G401 (cell line): ENCODE measurements around the gene SECTM1. TPM values are rescaled to one million over a fixed set of nuclear protein-coding genes. Genes with fewer than 3 reads are reported as not detected.
A peak's percentile ranks its signal among the peaks of the same experiment; 100 is the strongest.

Experiments
- DNase-seq: peaks from one replicate; pipeline ENCODE4 v3.0.0-alpha.2; 2015; ENCODE audit warnings: low spot score
- in situ Hi-C: cut with HindIII; loops from 2 replicates; pipeline ENCODE4 v1.10.0; 2016; ENCODE audit warnings: low sequenced_read_pairs, mixed read lengths
- total RNA-seq: library from RNA; depleted of rRNA; stranded (reverse); fragments of >200 nt; shearing (Covaris generic); gene quantifications from 2 replicates; pipeline ENCODE4 v1.2.3, GENCODE V29; 2014

The SECTM1 gene
- total RNA-seq, 1 experiment from 2014 or later, result 3.1 TPM

DNA sequence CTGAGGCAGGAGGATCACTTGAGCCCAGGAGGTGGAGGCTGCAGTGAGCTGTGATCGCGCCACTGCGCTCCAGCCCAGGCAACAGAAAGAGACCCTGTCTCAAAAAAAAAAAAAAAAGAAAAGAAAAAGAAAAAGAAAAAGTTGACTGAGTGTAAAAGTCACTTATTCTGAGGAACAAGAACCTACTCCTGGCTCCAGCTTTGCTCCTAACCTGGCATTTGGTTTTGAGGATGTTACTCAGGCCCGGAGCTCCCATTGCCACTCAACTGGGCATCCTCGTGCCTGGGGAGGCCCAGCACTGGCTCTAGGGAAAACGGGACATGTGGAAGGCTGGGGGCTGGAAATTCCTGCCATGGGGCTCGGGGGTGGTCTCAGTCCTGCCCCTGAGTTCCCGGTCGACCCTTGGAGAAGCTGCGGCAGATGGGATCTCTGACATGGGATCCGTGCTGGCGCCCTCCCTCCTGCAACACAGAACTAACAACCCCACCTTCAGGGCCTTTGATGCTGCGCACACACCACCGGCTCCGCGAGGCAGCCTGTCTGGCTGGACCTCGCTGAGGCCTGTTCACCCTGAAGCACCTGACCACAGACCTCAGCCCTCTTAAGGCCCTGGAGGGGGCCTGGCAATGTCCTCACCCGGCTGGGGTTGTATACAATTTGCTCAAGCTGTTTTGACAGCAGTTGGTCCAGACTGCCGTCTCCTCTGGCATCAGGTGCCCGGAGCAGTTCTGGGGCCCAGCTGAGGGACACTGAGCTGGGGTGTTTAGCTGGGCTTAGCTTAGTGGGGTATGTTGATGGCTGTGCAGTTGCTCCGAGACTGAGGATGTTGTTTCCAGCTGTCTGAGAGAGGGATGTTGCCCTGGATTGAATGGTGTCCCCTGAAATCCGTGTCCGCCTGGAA is 28.5 kb downstream of the SECTM1 start:
- in situ Hi-C loops, result no loop called here
- no peak for DNase-seq

DNA sequence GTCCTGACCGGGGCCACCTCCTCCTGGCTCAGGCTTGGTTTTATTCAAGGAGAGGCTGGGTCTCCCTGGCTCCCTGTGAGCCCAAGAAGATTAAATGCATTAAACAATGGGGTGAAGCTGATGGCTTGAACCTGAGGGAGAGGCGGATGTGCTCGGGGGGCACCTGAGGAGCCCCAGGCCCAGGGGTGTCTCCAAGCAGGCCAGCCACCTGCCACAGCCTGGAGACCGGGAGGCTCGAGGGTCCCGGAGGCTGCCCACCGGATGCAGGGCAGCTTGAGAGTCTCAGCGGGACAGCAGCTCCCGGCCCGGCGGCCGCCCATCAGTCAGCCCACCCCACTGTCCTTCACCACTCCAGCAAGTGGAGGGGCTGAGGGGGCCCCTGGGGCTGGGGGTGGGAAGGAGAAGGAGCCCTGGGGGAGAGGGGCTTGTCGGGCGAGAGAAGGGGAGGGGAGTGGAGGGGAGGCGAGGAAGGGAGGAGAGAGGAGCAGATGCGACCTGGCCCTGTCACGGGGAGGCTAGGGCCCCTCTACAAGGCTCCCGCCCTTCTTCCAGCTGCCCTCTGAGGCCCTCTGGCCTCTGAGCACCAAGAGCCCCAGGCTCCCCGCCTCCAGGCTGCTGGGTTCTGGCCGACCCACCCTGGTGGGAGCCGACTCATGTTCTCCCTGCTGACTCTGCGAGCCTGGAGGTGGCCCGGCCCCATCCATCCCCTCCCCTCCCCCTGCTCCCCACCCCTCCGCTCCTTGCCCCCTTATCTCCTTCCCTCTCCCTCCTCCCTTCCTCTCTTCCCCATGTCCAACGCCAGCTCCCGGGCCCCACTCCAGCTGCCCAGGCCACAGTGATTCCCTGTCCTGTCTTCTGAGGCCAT is 29.4 kb downstream of the SECTM1 start:
- in situ Hi-C loops, result no loop called here
- no peak for DNase-seq

DNA sequence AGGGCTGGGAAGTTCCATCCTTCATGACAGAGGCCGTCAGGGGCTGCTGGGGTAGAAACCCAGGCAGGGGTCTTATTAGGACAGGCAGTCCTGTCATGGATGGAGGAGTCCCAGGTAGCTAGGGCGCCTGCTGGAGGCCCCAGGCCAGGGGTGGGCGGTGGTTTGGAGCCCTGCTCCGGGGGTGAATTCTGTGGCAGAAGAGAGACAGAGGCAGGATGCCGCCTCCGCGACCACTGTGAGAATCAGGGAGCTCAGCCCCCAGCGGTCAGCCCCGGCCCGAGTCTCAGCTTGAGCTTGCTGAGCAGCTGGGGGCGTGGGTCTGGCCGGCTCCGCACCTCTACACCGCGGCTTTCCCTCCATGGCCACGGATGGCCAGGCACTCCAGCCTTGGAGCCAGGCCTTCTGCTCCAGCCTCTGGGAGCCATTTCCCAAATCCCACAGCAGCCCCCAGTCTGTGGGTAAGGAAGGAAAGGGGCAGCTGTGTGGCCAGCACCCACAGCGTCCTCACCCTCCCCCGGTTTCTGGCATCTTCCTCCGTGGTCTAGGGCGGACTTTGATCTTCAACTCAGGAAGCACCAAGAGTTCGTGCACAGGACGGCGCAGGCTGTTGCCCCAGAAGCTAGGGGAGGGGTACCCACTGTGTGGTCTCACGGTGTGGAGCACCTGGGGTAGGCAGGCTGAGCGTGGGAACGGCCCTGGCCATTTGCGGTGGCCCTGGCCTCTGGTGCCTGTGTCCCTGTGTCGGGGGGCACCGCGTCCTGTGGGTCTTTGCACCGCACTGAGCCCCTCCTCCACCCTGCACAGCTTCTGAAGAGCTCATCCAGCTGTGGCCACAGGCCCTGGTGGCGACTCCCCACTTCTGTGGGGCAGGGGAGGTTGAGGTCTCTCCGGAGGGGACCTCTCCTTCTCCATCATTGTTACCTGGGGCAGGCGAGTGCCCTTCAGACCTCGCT is 30.3 kb downstream of the SECTM1 start:
- in situ Hi-C loops, result no loop called here
- no peak for DNase-seq

DNA sequence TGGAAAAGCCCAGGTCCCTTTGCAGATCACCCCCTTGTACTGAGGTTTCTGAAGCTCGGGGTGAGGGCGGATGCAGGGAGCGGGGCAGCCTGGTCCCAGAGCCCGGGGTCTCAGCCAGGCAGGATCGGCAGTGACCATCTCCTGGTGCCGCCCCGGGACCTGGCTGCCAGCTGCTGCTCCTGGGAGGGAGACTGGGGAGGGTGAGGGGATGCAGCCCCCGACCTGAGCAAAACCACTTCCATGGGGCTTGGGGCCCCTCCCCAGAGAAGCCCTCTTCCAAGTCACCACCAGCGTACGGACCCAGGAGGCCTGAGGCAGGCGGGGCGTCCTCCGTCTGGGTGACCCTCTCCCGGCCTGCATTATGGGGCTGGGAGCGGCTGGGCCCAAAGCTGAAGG is 31.0 kb downstream of the SECTM1 start:
- no peak for DNase-seq
- in situ Hi-C loops, result no loop called here

DNA sequence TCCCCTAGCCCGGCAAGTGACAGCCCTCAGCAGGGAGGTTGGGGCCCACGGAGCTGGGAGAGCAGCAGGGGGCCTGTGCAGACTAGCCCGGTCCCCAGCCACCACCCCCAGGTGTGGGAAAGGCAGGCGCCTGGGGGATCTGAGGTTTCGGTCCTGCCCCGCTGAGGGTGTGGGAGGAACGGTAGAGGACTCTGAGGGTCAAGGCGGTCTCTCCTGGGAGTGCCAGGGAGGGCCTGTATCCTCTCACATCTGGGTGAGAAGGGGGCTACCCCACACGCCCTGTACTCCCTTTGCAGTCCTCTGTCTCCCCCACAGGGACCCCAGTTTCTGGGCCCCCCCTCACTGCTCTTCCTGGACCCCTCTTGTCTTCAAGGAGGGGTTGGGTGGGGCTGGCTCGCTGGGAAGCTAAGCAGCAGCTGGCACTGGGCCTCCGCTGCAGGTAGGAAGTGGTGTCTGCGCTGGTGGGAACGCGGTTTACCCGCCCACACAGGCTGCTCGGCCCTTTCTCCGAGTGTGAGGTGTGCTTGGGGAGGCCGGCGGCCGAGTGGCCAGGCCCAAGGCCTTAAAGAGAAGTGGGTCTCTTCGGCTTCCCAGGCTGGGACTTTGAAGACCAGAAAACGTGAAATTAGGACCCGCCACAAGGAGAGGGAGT is 31.5 kb downstream of the SECTM1 start:
- in situ Hi-C loops, result no loop called here

DNA sequence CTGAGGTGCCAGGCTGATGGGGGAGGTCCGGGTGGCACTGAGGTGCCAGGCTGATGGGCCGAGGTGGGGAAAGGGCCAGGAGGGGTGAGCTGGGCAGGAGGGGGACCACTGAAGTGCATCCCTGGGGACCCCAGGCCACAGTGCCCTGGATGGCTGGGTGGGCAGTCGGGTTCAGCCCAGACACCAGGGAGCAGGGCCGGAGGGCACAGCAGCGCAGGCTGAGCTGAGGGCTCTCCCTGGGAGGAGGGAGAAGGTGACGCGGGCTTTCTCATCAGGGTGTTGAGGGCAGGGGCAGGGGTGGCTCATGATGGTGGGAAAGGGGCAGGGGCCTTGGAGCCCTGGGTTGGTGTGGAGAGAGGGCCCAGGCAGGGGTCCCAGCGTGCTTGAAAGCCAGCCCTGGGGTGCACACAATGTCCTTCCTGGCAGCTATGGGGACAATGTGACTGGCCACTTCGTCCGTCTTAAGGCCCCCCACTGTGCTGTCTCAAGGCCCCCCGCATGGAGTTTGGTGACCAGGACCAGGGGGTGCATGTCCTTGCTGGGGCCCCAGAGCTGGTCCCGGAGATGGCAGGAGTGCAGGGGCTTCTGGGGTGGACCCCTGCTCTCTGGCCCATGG is 32.2 kb downstream of the SECTM1 start:
- in situ Hi-C loops, result no loop called here

More for the DNA sequence above, 31.5 kb downstream of the SECTM1 start:
- DNase-seq, result no peak

DNA sequence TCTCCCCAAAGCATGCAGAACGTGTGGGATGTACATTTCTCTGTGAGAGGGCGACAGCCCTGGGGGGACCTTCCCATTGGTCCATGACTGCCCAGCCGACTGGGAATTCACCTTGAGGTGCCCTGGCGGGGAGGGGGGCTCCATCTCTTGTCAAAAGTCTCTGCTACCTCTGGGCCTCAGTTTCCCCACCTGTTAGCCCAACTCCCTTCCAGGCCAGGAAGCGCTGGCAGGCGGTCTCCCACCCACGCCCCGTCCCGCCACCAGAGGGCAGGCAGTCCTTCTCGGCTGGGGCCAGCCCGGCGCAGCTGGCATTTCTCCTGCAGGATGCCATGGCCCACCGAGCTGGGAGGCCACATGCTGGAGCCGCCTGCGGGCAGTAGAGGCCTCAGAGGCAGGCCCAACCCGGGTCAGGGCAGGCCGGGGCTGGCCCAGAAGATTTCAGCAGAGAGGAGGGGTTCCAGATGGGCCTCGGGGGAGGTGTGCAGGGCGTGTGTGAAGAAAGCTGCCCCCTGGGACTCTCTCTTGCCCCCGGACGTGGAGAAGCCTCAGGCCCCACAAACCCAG is 32.8 kb downstream of the SECTM1 start:
- DNase-seq, result peak; percentile 29
- in situ Hi-C loops, result no loop called here

More for the DNA sequence above, 32.2 kb downstream of the SECTM1 start:
- DNase-seq, result no peak

DNA sequence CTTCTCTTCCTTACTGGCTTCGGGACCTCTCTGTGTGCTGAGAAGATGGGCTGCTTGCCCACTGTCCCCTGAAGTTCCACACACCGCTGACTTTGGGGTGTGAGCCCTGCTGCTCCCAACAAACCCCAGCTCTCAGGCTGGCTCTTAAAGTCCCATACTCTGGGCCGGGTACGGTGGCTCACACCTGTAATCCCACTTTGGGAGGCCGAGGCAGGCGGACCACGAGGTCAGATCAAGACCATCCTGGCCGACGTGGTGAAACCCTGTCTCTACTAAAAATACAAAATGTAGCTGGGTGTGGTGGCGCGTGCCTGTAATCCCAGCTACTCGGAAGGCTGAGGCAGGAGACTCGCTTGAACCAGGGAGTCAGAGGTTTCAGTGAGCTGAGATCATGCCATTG is 33.3 kb downstream of the SECTM1 start:
- in situ Hi-C loops, result no loop called here

DNA sequence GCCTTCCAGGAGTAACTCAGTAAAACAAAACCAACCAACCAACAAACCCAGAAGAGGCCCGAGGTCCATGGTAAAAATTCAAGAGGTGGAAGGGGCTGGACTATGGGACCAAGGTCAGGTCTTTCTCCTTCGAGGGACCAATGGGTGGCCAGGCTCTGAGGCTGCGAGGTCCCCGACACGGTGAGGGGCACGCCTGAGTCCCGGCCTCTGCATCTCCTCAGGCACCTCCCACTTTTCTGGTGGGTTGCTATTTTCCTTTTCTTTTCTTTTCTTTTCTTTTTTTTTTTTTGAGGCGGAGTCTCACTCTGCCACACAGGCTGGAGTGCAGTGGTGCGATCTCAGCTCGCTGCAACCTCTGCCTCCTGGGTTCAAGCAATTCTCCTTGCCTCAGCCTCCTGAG is 34.1 kb downstream of the SECTM1 start:
- in situ Hi-C loops, result loop anchor here (10.0 kb wide), 1 partner anchor 45 kb away; no protein-coding TSS in a partner anchor
- no peak for DNase-seq

More for the DNA sequence above, 33.3 kb downstream of the SECTM1 start:
- no peak for DNase-seq

DNA sequence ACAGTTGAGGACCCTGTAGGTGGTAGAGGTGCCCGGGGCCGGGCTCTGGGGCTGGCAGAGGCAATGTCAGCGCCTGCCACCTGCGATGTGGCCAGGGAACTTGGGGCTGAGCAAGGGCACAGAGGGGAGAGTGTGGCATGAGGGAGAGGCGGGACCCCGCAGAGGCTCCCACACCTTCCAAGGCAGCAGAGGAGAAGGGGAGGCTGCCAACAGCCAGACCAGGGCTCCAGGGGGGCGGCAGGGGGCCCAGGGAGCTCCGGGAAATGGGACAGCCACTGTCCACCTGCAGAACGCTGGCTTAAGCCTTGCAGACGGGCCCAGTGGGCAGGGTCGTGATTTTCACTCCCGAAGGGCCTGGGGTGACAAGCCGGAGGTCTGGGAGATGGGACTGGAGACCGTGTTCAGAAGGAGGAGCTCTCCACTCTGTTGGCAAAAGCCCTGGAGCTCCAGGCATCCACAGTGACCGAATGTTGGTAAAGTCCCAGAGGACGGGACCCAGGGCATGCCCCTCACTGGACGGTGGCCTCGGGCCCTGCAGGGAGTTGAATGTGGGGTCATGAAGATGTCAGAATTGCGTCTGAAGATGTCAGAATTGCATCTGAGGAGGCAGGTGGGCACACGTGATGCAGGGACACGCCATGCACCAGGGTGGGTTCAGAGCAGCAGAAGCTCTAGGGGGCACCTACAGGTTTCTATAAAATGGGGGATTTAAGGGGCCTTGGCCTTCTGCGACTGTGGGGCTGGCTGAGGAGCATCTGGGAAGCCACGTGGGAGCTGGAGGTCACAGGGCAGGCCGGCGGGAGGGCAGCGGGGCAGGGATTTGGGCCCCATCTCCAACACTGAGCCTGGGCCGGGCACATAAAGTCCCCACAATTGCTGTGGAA is 34.8 kb downstream of the SECTM1 start:
- no peak for DNase-seq
- in situ Hi-C loops, result loop anchor here (10.0 kb wide), 1 partner anchor 46 kb away; no protein-coding TSS in a partner anchor

DNA sequence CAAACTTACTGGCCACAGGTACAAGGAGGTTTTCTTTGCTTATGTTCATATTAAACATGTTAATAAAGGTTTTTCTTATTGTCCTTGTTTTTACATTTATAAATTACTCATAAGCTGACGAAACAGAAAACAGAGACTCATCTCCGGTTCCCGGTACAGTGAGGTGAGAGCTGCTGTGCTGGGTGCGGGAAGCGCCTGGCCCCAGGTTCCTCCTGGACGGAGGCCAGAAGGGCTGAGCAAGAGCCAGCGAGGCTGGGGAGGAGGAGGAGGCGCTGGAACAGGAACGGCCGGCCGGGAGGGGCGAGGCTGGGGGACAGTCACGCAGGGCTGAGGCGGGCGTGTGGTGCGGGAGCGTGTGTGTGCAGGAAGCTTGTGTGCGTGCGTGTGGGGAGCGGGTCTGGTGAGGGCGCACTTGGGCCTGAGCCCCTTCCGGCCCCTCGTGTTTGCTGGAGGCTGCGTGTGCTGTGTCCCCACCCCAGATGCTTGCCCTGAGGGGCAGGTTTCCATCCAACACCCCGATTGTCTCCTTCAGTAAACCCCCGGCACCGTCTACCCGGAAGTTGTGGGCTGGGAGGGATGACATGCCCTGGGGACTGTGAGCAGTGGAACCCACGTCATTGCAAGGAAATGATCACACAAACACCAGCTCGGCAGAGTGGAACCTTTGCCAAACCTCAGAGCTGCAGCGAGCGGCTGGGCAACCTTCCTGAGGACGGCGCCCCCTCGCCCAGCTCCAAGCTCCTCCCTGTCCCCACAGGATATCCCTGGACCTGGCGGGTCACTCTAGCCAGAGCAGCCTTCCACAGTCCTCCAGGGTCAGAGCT is 35.6 kb downstream of the SECTM1 start:
- peak; percentile 81 for DNase-seq
- in situ Hi-C loops, result loop anchor here (10.0 kb wide), 1 partner anchor 47 kb away; no protein-coding TSS in a partner anchor

DNA sequence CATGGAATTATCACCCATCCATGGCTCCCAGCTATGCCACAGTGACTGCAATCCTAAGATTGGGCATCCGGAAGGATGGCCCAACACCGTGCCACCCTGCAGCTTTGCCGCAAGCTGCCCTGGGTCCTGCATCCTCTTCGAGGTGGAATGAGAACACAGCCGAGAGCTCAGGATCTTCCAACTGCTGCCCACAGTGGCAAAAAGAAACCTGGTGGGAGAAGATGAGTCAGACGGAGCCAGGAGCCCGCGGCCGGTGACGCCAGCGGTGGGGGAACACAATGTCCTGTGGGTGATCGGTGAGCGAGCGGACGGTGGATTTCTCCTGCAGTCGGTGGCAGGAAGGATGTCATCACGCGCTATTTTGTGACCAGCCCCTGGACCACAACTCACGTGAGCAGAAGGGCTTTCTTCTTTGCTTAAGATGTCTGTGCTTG is 36.3 kb downstream of the SECTM1 start:
- in situ Hi-C loops, result loop anchor here (10.0 kb wide), 1 partner anchor 48 kb away; no protein-coding TSS in a partner anchor
- peak; percentile 84 for DNase-seq

DNA sequence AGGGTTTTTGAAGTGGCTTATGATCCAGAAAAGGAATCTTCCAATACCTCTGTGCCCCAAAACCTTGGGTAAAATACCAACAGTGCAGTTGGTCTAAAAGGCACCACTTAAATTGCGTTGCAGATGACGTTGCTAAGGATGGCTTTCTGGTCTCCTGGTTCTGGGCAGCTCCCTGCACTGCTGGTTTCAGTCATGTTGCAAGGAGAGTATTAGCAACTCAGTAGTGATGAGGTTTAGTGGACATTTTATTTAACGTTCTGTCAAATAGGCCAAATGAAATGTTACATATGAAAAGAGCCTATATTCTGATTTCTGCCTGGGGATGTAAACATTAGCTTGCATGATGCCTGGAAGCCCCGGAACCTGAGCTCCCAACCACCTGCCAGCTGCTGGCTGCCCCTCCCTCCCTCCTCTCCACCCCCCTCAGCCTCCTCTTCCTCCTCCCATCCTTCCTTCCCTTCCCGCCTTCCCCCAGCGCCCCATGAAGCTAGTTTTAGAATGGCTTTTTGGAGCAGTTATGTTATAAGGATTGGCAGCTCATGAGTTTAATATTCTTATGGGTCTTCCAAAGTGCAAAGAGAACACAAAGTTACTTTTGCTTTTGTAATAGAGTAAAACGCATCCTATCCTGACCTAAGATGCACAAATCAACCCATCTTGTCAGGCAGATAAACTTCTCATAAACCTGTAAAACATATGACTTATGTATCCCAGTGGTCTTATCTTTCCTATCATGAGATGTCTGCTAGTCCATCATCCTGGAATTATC is 36.9 kb downstream of the SECTM1 start:
- DNase-seq, result no peak
- in situ Hi-C loops, result loop anchor here (10.0 kb wide), 1 partner anchor 48 kb away; no protein-coding TSS in a partner anchor

DNA sequence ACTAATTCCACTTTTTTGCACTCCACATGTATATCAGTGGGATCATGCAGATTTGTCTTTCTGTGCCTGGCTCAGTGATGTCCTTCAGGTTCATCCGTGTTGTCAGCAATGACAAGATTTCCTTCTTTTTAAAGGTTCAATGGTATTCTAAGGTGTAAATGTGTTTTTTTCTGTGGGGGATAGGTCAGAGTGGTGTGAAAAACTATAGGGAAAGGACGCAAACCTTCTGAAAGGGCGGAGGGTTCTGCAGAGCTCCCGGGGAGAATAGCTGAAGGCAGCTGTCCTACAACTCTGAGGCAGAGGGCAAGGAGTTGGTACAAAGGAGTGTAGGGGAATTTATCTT is 38.1 kb downstream of the SECTM1 start:
- in situ Hi-C loops, result loop anchor here (10.0 kb wide), 1 partner anchor 49 kb away; no protein-coding TSS in a partner anchor
- DNase-seq, result no peak
